Measurements from ENCODE around the gene TSGA10IP.

The TSGA10IP gene

DNA sequence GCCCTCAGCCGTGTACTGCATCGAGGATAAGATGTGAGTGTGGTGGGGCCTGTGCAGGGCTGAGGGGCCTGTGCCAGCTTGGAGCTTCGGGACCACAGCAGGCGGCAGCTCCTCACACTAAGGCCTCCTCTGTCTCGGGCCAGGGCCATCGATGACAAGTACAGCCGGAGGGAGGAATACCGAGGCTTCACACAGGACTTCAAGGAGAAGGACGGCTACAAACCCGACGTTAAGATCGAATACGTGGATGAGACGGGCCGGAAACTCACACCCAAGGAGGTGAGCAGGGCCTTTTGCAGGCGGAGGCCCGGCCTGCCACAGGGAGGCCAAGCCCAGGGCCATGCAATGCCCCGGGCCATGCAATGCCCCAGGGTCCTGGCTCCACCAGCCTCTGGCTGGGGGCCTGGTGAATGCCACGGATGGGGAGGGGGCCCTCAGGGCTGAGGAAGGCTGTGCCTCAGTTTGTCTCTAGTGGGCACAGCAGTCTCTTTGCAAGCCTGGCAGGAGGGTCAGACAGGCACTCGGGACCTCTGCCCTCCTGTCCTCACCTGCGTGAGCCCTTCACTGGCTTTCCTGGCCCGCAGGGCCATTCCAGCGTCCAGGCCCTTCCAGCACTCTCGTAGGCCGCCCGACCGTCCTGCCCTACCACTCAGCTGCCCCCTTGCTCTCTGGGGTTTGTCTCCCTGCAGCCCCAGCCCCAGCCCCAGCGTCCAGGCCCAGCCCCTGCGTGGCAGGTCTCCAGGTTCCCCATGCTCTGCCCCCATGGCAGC lies 32.5 kb downstream of the TSGA10IP start:
- no peak for DNase-seq

DNA sequence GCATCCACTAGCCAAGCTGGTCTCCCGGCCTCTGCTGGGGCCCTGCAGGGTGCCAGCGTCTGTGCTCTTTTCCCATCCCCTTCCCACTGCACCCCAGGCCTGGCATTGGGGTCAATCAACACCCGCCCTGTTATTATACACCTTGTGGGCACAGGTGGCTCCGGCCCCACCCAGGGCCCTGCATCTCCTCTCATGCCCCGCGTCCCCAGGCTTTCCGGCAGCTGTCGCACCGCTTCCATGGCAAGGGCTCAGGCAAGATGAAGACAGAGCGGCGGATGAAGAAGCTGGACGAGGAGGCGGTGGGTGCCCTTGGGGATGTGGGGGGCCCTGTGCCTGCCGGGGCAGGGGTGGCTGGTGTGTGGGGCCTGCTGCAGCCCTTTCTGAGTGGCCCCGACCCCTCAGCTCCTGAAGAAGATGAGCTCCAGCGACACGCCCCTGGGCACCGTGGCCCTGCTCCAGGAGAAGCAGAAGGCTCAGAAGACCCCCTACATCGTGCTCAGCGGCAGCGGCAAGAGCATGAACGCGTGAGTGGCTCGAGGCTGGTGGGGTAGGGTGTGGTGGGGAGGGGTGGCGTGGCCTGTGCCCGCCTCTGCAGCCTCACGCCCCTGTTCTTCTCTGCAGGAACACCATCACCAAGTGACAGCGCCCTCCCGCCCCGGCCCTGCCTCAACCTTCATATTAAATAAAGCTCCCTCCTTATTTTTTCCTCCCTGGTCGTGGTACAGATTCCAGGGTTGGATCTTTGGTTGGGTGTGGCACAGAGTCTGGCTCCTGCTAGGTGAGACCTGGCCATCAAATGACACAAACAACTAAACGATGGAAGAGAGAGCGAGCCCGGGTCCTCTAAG lies 33.3 kb downstream of the TSGA10IP start:
- no peak for DNase-seq

DNA sequence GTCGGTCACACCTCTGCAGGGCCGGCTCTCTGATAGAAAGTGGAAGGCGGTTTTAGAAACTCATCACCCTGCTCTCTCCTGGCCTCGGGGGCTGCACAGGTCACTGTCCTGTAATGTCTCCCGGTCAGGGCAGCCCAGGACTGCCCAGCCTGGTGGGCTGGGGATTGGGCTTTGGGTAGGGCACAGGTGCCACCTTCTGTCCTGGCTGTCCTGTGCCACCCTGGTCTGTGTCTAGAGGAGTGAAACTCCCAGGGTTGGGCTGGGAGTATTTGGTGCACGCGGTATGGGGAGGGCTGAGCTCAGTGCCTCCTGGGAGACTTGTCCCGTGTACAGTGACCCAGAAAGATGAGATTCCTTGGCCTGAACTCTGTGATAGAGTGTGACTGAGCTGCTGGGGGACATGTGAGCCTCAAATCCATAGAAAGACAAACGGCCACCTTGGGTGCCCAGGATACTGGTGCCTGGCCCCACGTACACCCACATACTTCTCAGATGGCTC lies 34.0 kb downstream of the TSGA10IP start:
- no peak for DNase-seq

GRCh38 chr11:65981101-65981740 lies 35.9 kb downstream of the TSGA10IP start:
- no peak for DNase-seq

DNA sequence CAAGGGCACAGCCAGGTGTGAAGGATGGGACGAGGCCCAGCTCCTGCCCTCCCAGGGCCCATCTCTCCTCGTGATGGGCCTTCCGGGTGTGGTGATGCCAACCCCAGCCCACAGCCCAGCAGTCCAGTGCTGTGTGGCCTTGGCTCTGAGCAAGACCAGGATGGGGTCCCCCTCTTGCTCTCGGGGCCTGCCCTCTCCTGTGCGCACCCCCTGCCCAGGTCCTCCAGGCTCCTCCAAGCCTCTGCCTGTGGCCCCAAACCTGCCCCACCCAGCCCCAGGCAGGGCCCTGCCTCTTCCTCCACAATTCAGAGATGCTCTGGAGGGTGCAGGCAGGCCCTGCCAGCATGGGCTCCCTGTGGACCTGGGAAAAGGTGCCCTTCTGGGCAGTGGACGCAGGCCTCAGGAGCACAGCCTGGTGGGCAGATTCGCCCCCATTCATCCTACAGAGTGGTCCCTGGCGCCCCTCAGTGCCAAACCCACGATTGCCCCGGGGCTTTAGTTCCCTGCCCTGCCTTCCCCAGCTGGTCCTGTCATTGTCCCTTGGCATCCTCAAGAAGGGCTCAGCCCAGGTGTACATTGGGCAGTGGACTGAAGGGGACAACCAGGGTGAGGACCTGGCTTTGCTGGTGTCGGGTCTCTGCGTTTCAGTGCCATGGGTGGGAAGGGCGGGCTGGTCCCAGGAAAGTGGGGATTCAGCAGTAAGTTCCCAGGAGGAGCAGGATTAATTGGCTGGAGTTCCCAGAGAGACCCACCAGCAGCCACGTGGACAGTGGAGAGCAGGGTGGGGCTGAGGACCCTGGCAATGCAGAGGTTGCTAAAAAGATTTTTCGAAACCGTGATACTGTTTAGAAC lies 36.9 kb downstream of the TSGA10IP start:
- DNase-seq: no peak

DNA sequence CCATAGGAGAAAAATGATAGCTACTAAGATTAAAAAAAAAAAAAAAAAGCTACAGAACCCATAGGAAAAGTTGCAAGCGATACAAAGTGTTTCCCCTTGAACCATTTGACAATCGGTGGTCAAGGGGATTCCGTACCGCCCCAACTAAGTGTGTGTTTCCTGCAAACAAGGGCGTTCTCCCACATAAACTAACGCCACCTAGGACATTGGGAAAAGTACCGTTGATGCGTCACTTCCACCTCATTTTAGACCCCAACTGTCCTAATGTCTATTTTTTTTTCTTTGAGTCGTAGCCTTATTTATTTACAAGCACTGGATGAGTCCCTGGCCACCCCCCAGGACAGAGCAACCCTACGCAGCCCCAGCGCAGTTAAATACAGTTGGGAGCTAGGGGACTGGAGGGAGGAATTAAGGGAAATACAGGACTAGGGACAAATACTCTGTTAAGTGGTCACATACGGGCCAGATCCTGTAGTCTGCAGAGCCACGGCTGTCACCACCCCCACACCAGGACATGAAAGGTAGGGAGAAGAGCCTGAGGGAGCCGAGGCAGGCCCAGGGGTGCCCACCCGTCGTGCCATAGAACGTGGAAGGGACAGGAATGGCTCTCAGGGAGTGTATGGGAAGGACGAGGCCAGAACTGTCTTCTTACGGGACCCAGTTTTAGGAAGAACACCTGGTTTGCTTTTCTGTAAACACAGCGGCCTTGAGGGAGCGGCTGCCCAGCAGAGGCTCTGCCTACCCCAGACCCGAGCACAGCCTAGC lies 37.7 kb downstream of the TSGA10IP start:
- DNase-seq: no peak

DNA sequence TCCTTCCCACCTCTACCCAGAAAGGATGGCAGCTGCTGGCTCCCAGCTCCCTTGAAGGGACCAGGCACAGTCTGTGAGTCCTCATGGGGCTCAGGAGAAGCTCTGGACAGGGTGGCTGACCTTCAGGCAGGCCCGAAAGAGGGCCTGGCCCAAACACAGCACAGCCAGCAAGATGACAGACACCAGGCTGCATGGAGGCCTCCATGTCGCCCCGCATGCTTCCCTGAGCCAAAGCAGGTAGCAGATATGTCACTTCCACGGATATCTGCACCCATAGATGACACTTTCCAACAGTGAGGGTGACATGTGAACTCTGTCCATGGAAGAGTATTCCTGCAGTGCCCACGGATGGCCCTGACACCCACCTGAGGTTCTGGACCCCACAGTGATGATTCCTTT lies 38.3 kb downstream of the TSGA10IP start:
- no peak for DNase-seq

DNA sequence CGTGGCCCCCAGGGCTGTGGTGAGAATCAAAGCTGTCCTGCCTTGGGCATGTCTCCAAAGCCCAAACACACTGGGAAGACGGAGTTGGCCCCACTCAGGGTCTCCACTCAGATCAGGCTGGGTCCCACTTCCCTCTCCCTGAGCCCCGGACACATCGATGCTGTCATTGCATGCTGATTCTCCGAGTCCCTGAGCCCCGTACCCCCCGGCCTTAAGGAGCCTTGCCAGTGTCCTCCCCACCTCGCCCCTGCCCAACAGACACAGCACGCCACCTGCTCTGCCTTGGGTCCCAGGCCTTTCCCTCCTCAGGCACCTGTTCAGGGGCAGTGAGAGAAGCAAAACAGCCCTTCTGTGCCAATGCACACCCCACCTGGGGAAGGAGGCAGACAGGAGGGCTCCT lies 42.1 kb downstream of the TSGA10IP start:
- no peak for DNase-seq

- DNase-seq: peak; percentile 80
These were observed 43.7 kb downstream of the TSGA10IP start for GRCh38 chr11:65988791-65989592.

DNA sequence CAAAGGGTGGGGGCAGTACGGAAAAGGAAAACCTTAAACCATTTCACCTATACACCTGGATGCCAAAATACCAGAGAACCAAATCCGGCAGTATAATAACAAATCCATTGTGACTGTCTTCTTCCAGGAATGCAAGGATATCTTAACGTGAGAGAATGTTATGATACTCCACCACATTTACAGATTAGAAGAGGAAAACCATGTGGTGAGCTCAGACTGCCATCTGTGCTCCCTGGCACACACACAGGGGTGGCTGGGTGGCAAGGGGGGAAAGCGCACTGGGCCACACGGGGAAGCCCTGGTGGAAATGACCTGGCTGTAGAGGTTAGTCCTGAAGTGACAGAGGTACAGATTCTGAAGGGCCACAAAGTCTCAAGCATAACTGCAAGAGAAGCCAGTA lies 46.8 kb downstream of the TSGA10IP start:
- no peak for DNase-seq

DNA sequence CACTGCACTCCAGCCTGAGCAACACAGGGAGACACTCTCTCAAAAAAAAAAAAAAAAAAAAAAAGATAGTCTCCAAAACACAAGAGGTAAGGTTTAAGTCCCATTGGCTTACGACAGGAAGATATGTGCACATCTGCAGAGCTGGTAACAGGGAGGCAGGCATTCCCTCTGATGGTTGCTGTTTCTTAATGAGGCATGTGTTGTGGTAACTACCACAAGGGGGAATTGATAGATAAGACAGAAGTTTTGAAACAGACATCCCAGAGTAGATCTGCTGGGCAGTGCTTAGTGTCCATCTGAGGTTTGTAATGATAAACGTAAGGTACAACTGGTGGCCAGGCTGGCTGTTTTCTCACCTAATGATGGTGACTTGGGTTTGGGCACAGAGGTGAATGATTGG lies 52.0 kb downstream of the TSGA10IP start:
- DNase-seq: no peak

DNA sequence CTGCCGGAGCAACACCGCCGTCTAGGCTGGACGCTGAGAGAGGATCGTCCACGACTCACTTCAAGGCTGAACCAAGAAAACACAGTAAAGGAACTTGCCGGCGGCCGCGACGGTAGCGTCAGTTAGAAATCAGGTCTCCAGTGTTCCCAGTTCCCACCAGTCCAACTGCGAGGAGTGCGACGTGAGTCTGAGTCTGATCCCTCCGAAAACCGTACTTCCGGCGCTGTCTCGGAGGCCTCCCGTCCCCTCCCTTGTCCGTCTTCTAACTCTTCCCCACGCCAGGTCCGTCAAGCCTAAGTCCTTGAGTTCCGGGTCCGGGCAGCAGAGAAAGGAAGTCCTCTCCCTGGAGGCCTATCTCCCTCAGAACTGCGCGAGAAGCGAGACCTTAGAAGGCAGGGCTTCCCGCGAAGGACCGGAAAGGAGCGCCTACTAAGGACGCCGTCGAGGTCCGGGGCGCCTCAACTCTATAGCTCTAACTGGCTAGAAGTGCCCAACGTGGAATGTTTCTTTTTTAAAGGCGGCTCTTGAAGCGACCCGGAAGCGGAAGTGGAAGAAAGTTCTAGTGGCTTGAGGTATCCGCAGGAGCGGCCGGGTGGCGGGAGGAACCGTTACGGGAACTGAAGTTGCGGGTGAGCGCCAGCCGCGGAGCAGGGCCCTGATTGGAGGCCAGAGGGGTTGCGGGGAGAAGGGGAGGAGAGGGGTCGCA lies 56.8 kb downstream of the TSGA10IP start, which contains the start of the genes BANF1 and EIF1AD:
Gene BANF1, plus strand, starts transcription at position 562 of the 706 bp plus-strand sequence. CDS start 748 bp downstream, outside the sequence.
Gene EIF1AD, minus strand, starts transcription at position 216 of the 706 bp plus-strand sequence. CDS start 1,768 bp downstream, outside the sequence.
- DNase-seq: peak; percentile 85

GRCh38 chr11:66002648-66003225 lies 57.5 kb downstream of the TSGA10IP start:
- peak; percentile 70 for DNase-seq

- DNase-seq: no peak
These were observed 58.0 kb downstream of the TSGA10IP start for GRCh38 chr11:66003291-66003690.

DNA sequence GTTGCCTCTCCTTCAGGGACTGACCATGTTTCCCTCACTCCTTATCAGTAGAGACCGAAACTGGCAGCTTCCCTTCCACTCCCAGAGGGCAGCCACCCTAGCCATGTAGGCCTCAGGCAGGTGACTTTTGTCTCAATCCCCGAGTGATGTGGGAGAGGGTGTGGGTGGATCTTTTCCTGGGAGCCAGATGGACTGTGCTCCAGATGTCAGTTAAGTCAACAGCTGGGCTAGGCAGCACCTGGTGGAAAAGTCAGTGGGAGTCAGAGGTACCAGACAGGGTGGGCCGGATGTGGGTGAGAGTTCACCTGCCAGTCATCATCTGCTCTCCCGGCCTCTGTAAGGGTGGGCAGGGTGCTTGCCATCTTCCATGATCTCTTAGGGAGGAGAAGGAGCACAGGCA lies 58.9 kb downstream of the TSGA10IP start:
- DNase-seq: no peak

DNA sequence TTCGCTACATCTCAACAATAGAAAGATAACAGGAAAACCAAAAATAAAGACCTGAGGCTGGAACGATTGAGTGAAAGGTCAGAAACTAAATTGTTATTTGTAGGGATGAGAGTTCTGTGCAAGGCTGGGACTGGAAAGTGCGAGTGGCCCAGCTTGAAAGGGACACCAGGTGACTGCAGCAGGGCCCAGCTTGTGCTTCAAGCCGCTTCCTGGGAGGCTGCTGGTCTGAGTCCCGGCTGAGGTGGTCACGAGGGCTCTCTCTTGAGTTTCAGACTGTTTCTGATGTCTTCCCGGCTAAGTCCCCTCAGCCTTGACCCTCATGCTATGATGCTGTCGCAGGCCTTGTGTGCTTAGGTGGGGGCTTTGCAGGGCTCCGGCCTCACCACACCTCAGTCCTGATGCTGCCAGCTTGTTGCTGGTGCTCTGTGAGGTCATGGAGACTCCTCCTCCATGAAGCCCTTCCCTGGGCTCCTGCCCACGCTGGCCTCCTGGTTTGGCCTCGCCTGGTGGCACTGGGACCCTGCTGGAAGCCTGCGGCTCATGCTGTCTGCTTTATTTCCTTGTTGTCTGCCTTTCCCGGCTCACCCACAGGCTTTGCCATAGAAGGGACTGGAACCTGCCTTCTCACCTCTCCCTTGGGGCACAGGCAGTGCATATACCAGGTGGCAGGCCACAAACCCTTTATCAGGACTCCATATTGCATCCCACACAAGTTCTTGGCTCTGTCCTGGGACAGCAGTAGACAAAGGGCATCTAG lies 61.0 kb downstream of the TSGA10IP start:
- no peak for DNase-seq

DNA sequence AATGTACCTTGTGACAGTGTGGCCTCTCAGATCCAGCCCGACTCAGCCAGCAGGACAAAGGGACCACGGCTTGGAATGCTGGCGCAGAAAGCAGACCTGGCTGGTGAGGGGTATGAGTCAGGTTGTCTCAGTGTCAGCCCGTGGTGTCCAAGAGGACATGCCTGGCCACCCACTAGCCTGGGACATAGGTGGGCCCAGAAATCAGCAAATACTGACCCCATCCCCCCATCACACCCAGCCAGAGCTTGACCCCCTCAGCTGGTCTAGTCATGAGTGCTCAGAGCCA lies 61.6 kb downstream of the TSGA10IP start:
- no peak for DNase-seq

DNA sequence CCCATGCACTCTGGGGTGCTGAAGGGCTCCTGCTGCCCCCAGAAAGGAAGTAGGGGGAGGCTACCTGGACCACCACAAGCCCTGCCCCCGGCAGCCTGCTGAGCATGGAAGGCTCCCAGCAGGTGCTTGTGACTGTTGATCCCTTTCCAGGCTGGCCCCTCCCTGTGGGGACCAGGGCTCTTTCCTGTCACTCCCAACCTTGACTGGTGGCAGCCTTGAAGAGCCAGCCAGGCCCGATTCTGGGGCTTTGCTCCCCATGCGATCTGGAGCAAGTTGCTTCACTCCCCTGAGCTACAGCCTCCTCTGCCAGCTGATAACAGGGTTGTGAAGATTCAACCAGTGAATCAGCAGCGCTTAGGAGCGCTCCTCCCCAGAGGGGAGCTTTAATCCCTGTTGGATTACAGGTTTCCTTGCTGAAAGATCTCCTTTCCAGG lies 61.9 kb downstream of the TSGA10IP start:
- DNase-seq: no peak

DNA sequence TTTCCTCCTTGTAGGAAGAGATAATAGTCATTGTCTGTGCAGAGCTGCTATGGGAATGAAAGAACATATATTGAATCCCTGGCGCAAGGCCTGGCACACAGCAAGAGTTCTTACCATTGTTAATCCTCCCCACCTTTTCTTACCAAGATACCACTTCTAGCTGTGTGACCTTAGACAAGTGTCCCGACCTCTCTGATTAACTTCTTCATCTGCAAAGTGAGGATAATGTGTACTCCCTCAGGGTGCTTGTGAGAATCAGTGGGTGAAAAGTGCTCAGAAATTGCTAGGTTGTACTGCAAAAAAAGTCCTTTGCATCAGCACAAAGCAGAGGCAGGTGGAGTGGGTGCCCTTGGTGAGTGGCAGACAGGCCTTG lies 62.8 kb downstream of the TSGA10IP start:
- no peak for DNase-seq

All from stimulated activated CD4-positive, alpha-beta T cell treated with anti-CD3 and anti-CD28 coated beads, Interleukin-12 subunit alpha, Interleukin-12 subunit beta, amount 100 ng/mL, for 4 hours (primary cell).